ENCODE results near the gene NAIF1.
"Not testable (repeated sequence)": the region's sequence is repeated elsewhere in the genome, so short reads cannot be mapped to it uniquely, and the experiment has no call there.

Gene NAIF1

GRCh38 chr9:128056887-128057723 is 10.0 kb downstream of the NAIF1 start:
- no peak for DNase-seq

GRCh38 chr9:128056086-128056485 is 11.0 kb downstream of the NAIF1 start:
- DNase-seq, result no peak

GRCh38 chr9:128055344-128056040 is 11.6 kb downstream of the NAIF1 start:
- no peak for DNase-seq

- DNase-seq, result no peak
Observed at GRCh38 chr9:128054087-128054486, 13.0 kb downstream of the NAIF1 start.

GRCh38 chr9:128053560-128053959 is 13.6 kb downstream of the NAIF1 start:
- DNase-seq, result no peak

GRCh38 chr9:128051932-128052709 is 15.0 kb downstream of the NAIF1 start:
- DNase-seq, result no peak

- DNase-seq, result no peak
Observed at GRCh38 chr9:128049843-128050242, 17.3 kb downstream of the NAIF1 start.

GRCh38 chr9:128048663-128049062 is 18.5 kb downstream of the NAIF1 start:
- DNase-seq, result no peak

- no peak for DNase-seq
Observed at GRCh38 chr9:128047231-128047630, 19.9 kb downstream of the NAIF1 start.

- DNase-seq, result peak; percentile 39
Observed at GRCh38 chr9:128045831-128046230, 21.3 kb downstream of the NAIF1 start.

GRCh38 chr9:128045409-128045808 is 21.7 kb downstream of the NAIF1 start:
- not testable (repeated sequence) for DNase-seq

GRCh38 chr9:128043467-128043868 is 23.7 kb downstream of the NAIF1 start:
- no peak for DNase-seq

GRCh38 chr9:128042043-128042442 is 25.1 kb downstream of the NAIF1 start:
- DNase-seq, result no peak

- not testable (repeated sequence) for DNase-seq
Observed at GRCh38 chr9:128040783-128041182, 26.3 kb downstream of the NAIF1 start.

- not testable (repeated sequence) for DNase-seq
Observed at GRCh38 chr9:128036522-128036921, 30.6 kb downstream of the NAIF1 start.

- DNase-seq, result peak; percentile 89
Observed at GRCh38 chr9:128034821-128035652, 32.1 kb downstream of the NAIF1 start.

- no peak for DNase-seq
Observed at GRCh38 chr9:128033609-128034008, 33.5 kb downstream of the NAIF1 start.

GRCh38 chr9:128027705-128028104 is 39.4 kb downstream of the NAIF1 start:
- no peak for DNase-seq

GRCh38 chr9:128026773-128027541 is 40.2 kb downstream of the NAIF1 start:
- peak; percentile 45 for DNase-seq

GRCh38 chr9:128026255-128026772 is 40.8 kb downstream of the NAIF1 start:
- DNase-seq, result peak; percentile 78

GRCh38 chr9:128025736-128026135 is 41.4 kb downstream of the NAIF1 start:
- no peak for DNase-seq
